HTERT RPE-1 (cell line): ENCODE results near the gene CFAP54.

Source experiments
- in situ Hi-C: fragments of 300-500 bp; cut with MboI; formaldehyde crosslinking; loops from 4 replicates; pipeline ENCODE4 v1.14.3; 2020; ENCODE audit warnings: low sequenced_read_pairs

Gene CFAP54

DNA sequence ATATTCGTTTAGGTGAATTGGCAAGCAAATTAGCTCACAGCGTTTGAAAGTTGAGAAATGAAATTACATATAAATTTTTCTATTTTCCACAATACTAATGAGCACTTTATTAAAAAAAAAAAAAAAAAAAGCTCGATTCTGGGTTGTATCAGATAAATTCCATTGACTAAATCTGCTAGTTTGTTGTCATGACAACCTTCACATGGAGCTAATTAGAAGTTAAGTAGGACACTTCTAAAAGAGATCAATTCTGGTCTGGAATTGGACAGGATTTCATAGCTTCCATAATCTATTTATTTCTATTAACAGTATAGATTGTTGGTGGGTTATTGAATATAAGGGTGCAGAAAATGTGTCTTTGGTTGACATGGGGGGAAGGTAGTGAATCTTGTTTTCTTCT, 332.2 kb downstream of the CFAP54 start:
- in situ Hi-C loops, result no loop called here

DNA sequence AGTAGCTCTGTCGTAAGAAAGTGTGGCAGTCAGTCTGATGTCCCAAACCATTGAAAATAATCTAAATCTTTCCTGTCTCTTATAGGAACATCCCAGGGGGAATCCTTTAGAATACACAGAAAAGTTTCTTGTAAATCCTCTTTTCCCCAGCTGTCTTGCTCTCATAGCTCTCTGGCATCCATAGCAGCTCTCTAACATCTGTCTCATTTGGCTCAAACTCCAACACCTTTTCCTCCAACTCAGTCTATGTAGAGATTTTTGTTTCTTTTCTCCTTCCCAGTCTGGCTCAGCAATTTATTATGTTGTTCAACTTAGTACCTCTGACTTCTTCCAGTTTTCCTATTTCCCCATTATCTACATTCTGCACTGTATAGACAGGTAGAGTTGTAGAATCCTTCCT, 333.3 kb downstream of the CFAP54 start:
- in situ Hi-C loops, result no loop called here

DNA sequence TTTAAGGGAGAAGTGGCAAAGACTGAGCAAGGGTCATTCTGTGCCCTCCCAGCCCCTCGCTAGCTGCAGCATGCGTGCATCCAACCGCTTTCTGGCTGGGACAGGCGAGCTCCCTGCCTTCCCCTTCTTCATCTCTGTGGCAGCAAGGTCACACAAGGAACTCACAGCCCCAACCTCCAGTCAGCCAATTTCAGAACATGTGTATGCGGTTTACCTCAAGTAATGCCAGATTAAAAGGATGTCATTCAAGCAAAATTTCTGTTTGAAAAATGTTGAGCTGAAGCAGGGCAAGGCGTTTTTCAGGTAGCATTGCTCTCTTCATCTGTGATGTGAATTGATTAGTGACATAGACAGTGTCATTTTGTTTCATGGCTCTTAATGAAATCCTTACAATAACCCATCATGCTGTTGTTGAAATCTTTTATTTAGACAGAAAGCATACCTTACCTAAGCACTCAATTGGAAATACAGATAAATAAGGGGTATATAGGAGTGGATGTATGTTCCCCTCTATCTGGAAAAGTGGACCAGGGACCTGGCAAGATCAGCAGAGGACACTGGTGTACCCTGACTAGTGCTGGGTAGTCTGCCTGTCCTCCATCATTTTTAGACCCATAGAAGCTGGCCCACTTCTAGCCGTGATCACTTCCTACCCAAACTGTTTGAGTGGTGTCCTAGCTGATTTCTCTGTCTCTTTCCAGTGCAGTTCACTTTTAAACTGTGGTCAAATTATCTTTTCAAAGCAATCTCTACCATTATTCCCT, 334.9 kb downstream of the CFAP54 start:
- in situ Hi-C loops, result no loop called here

DNA sequence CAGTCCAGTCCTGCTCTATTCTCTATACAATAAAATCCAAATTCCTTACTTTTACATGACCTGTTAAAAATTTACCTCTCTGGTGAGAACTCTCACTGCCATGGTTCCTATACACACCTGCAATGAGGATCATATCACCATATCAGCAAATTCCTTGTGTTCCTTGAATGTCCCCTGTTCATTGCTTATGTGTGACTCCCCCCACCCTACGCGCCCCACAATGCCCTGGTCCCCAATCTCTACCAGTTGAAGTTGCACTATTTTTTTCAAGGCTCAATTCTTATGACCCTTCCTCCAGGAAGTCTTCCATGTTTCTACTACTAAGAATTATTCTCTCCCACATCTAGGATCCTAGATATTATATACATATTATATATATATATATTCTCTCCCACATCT, 335.5 kb downstream of the CFAP54 start:
- in situ Hi-C loops, result no loop called here

DNA sequence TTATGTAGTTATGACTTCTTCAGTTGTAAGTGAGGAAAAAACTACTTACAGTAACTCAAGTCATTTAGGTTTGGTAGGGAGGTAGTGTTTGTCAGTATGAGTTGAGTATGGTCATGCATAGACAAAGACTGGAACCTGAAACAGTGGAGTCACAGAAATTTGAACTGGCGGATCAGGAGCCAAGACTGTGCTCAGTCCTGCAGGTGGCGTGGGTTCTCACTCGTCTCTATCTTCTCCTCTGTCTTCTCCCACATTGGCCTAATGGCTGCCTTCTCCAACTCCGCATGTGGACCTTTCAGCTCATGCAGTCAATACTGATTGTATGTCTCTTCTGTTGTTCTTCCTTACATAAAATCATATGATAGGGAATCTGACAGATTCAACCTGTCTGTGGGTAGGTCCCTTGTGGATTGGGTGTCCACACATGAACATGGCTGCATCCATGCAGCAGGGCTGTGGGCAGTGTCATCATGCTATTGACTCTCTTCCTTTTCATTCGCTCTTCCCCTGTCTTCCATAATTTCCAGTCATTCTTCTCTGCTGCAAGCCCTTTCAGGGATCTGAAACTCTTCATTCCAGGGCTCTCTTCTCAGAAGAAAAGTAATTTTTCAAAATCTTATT, 338.9 kb downstream of the CFAP54 start:
- in situ Hi-C loops, result no loop called here

DNA sequence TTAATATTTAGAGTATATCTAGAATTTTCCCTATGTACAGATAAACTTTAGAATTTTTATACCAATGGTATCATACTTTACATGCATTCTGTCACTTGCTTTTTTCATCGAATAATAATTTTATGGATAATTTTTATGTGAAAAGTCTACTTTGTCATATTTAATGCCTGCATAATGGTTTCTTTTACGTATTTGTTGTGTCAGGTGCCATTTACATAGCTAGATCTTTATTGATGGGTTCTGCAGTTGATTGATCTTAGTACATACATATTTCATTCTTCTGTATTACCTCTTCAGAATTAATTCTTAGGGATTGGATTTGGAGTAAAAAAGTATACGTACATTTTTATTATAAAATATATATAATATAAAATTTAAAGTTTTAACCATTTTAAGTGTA, 340.0 kb downstream of the CFAP54 start:
- in situ Hi-C loops, result no loop called here

DNA sequence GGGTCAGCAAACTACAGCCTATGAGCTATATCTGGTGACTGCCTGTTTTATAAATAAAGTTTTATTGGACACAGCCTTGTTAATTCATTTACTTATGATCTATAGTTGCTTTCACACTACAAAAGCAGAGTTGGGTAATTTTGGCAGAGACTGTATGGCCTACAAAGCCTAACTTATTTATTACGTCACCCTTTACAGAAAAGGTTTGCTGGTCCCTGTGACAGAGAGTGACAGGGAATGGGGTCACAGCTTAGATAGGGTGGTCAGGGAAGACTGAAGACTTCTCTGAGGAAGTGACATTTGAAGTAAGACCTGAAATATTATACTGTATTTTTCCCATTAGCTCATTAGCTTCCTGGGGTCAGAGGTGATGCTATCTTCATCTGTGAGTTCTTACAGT, 342.0 kb downstream of the CFAP54 start:
- in situ Hi-C loops, result no loop called here

DNA sequence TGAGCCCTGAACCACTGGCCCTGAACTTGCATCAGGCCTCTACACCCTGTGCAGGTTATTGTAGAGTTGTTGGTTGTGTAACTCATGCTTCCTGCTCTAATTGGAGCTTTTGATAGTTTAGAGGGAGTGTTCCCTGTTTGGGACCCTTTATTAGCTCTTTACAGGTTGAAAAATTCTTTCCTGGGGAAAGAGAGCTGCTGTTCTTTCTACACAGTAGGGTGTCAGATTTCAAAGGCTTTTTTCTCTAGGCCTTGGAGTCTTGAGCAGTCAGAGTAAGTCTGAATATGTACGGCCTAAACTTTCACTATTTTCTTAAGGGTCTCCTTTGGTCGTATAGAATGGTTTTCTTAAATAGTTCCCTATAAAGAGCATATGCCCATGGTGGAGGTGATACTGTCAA, 356.9 kb downstream of the CFAP54 start:
- in situ Hi-C loops, result no loop called here

DNA sequence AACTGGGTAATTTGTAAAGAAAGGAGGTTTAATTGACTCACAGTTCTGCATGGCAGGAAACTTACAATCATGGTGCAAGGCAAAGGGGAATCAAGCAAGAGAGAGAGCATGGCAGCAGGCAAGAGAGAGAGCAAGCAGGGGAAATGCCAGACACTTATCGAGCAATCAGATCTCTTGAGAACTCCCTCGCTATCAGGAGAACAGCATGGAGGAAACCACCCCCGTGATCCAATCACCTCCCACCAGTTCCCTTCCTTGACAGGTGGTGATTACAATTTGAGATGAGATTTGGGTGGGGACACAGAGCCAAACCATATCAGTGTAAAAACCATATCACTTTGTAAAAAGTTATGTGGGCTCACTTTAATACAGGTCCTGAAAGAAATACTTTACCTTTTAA, 361.3 kb downstream of the CFAP54 start:
- in situ Hi-C loops, result no loop called here

DNA sequence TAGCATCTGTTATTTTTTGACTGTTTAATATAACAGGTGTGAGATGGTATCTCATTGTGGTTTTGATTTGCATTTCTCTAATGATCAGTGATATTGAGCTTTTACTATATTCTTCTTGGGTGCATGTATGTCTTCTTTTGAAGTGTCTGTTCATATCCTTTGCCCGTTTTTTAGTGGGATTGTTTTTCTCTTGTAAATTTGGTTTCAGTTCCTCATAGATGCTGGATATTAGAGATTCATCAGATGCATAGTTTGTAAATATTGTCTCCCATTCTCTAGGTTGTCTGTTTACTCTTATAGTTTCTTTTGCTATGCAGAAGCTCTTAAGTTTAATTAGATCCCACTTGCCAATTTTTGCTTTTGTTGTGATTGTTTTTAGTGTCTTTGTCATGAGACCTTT, 368.8 kb downstream of the CFAP54 start:
- in situ Hi-C loops, result no loop called here

DNA sequence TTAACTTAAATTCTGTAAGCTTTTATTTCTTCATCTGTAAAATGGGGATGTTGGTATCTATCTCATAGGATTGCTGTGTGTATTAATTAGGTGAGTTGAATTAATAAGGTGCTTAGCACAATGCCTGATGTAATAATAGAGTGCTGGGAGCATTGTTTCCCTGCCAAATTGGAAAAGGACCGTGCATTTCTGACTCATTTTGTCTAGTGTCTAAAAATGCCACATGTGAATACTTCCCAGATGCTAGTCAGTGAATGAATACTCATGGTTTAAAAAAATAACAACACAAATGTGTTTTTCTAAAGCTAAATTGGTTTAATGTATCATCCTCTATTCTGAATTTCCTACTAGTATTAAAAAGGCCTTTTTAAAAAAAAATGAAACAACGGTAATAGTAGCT, 372.3 kb downstream of the CFAP54 start:
- in situ Hi-C loops, result no loop called here

DNA sequence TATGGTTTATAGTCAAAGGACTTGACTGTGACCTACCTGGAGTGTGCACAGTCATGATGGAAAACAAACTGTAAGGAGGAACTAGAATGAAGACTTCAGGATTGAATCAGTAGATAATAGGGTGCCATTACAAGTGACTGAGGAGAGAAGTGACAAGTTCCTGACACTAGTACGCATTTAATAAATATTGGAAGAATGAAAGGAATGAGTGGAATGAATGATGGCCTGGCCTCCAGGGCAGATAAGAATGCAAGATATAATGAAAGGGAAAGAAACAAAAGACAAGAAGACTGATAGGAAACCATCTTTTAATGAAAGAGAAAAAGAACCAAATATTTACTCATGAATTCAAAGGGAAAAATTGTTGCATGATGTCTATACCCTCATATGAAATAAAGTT, 372.9 kb downstream of the CFAP54 start:
- in situ Hi-C loops, result no loop called here

DNA sequence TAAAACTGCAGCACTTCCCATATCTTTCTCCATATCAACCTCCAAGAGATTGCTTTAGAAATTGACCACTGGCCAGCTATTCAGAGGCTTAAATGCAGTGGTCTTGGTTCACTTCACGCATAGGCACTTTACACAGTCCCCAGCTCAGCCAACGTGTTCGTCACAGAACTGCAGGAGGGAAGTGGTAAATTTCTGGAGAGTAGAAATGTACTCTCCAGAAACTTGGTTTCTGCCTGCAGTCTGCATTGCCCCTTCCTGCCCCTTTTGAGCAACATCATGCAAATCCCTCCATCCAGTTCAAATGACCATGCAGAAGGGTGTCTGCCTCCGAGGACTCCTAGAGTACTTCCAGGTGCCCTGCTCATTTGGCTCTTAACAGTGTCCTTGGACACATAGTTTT, 375.0 kb downstream of the CFAP54 start:
- in situ Hi-C loops, result no loop called here

DNA sequence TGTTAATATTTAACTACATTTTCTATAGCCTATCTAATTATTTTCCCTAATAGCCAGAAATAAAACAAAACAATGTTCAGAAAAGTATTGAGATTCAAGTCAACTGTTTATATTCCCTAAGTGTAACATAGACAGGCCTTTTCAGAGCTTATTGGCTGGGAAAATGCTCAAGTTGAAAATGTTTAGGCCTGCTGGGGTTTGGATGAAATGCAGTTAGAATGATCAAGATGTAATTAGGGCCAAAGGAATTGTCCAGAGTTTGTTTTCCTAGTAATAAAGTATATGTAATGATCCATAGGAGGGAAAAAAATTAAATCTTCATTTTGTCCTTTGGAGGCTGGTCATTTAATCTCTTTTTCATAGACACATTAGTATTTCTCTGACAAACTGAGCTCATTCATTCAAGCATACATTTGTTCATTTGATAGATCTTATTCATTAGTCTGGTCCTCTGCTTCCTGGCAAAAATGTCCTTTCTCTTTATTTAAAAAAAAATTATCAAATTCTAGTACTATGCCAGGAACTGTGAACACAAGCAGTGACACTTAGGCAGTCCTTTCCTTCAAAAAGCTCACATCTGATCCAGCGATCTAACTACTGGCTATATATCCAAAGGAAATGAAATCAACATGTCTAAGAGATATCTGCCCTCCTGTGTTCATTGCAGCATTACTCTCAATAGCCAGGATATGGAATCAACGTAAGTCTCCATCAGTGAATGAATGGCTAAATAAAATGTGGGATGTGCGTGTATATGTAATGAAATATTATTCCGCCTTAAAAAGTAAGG, 377.6 kb downstream of the CFAP54 start:
- in situ Hi-C loops, result no loop called here

DNA sequence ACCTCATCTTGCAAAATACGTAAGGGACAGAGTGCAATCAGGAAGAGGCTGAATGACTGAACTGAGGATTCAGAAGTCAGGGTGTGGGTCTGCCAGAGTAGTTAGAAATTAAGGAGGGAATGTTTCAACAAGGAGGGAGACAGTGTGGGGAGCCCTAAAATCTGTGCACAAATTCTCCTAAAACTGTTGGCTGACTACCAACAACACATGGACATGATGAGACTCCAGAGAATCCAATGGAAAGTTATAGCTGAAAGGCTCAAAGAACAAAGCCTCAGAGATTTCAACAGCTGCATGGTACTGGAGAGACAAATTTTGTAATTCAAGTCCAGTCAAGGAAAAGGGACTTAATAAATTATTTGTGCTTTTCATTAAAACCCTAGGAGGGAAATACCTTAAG, 381.6 kb downstream of the CFAP54 start:
- in situ Hi-C loops, result no loop called here

DNA sequence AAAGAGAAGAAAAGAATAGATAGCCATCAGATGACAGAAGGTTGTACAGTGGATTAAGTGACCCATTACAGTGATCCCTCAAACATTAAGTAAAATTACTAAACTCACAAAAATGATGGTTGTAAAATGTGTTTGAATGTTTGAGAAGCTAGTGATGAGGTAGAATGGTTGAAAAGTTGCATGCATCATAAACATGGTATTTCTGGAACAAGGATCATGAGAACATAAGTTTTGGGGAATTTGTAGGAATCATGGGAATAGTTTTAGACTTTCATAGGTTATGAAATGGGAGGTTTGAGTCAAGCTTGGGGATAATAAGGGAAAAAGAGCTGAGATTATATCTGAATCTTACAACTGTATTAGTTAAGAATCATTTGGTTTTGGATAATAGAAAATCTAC, 383.6 kb downstream of the CFAP54 start:
- in situ Hi-C loops, result no loop called here

DNA sequence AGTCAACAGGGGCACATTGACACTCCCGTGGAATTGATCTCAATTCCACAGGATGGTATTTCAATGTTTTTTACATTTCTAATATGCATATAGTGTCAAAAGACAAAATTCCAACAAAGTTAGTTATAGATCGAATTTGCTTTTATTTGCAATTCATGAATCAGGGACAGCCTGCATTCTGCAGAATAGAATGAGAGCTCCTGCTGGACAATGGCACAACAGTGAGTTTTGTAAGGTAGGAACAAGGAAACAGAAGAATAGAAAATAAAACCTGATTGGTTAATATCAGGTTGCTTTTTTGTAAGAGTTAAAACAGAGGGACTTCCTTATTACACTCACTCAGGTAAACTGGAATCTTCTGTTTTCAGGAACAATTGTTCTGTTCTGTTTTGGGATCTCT, 384.8 kb downstream of the CFAP54 start:
- in situ Hi-C loops, result no loop called here

DNA sequence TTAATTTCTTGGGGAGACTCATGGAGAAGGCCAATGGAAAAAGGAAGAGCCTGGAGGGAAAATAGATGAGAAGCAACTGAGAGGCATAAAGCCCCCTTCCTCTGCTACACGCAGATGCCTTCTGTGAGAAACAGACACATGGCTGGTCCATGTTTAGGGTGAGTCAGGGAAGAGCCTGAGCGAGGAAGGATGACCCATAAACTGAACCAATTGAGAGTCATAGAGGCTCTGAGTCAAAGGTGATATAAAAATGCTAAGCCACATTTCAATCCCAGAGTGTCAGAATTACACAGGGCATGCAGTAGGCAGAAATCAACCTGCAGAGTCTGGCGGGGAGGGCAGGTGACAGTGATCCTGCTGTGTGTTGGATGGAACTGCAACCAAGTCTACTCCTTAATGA, 387.6 kb downstream of the CFAP54 start:
- in situ Hi-C loops, result no loop called here

DNA sequence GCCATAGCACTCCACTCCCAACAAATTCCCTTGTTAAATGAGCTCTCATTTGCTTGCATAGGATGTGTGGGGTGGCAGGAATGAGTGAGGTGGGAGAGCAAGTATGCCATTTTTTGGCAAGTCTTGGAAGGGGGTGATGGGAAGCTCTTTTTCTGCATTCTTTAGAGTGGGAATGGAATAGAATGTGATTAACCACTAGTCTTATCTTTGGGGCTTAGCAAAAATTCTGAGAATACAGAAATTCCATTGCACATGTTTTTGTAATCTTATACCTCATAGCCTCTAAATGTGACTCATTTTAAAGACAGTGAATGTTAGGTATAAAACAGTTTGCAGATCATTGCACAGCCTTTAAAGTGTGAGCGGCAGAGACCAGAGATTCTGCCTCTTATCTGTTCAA, 389.3 kb downstream of the CFAP54 start:
- in situ Hi-C loops, result no loop called here

DNA sequence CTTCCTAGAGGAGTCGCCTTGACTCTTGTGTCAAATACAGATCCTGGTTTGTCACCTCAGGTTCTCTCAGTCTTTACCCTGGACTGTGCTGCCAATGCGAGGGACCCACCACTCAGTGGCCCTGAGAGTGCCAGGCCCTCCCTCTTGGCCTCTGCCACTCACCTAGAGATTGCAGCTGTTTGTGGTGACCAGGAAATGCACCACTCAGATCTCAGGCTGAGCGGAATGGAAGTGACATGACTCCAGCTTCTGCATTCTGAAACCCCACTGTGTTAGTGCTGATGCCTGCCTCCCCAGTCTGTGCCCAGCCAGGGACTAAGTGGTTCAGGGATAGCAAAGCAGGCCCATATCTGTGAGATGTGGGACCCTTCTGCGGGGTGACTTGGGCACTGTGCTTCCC, 389.9 kb downstream of the CFAP54 start:
- in situ Hi-C loops, result no loop called here

DNA sequence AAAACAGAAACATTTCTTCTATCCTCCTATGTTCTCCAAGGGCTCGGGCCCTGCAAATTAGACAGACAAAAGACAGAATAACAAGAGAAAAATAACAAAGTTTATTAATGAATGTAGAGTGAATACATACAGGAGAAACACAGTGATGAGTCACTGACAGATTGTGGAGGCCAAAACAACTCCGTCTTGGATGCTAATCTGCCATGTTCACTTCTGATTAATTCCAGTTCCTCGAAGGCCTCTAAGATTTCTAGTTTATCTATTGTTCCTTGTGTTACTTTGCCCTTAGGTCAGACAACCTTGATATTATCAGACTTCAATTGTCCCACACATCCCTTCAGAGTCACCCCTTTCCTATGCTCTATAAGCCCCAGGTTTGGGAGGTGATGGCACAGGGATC, 390.8 kb downstream of the CFAP54 start:
- in situ Hi-C loops, result no loop called here

DNA sequence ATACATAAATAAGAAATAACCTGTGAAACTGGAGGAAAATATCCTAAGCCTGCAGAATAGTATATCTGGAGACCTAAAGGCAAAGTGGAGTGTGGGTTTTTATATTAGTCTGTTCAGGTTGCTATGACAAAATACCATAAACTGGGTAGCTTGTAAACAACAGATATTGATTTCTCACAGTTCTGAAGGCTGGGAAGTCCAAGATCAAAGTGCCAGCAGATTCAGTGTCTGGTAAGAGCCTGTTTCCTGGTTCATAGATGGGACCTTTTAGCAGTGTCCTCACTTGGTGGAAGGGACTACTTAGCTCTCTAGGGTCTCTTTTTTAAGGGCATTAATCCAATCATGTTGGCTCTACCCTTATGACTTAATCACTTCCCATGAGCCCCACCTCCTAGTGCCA, 392.2 kb downstream of the CFAP54 start:
- in situ Hi-C loops, result no loop called here
